Liver (tissue), 9 donors: ENCODE results near the gene APOC1. TPM values are rescaled to one million over a fixed set of nuclear protein-coding genes. Genes with fewer than 3 reads are reported as not detected.

ENCODE experiments used
- DNase-seq: peaks from one replicate; pipeline ENCODE4 v3.0.0-alpha.2; 2017; ENCODE audit warnings: low spot score
- H3K27ac ChIP-seq, 2 donors: one replicate each; pipeline ENCODE4 v1.7.0; 2013; ENCODE audit warnings: inconsistent platforms in 2 of 2, low read length in 2 of 2, control low read depth in 1 of 2, low read depth in 1 of 2, mild to moderate bottlenecking in 1 of 2
- H3K27me3 ChIP-seq, 4 donors: one replicate each; pipeline versions ENCODE4 v1.6.1 to v1.7.0; 2013; ENCODE audit warnings: low read length in 3 of 4, inconsistent platforms in 1 of 4, mild to moderate bottlenecking in 1 of 4, moderate library complexity in 1 of 4; ENCODE audit not compliant: control insufficient read depth in 4 of 4, insufficient read depth in 4 of 4
- H3K36me3 ChIP-seq, 4 donors: one replicate each; pipeline versions ENCODE4 v1.6.1 to v1.7.0; 2013; ENCODE audit warnings: low read length in 3 of 4, mild to moderate bottlenecking in 3 of 4, low read depth in 1 of 4, moderate library complexity in 1 of 4; ENCODE audit not compliant: control insufficient read depth in 4 of 4, insufficient read depth in 3 of 4
- H3K4me1 ChIP-seq, 4 donors: one replicate each; pipeline versions ENCODE4 v1.6.1 to v1.7.0; 2013; ENCODE audit warnings: low read length in 3 of 4, mild to moderate bottlenecking in 3 of 4, moderate library complexity in 1 of 4; ENCODE audit not compliant: control insufficient read depth in 4 of 4, insufficient read depth in 4 of 4
- H3K4me3 ChIP-seq, 3 donors: one replicate each; pipeline versions ENCODE4 v1.6.1 to v1.7.0; 2013; ENCODE audit warnings: low read length in 3 of 3, control low read depth in 1 of 3, low read depth in 1 of 3, mild to moderate bottlenecking in 1 of 3
- H3K9ac ChIP-seq, 2 donors: one replicate each; pipeline ENCODE4 v1.7.0; 2013; ENCODE audit warnings: low read length in 2 of 2, mild to moderate bottlenecking in 2 of 2, moderate library complexity in 2 of 2, control low read depth in 1 of 2, low read depth in 1 of 2
- H3K9me3 ChIP-seq, 4 donors: one replicate each; pipeline versions ENCODE4 v1.6.1 to v1.7.0; 2013; ENCODE audit warnings: low read length in 3 of 4; ENCODE audit not compliant: control insufficient read depth in 4 of 4
- EGR1 ChIP-seq, 2 donors: IDR thresholded peaks; 2 replicates each; pipeline ENCODE4 v1.6.1; 2016 to 2018; ENCODE audit warnings: antibody characterized with exemption in 2 of 2, low read depth in 2 of 2
- FOXA2 ChIP-seq: IDR thresholded peaks from 2 replicates; pipeline ENCODE4 v1.6.1; 2016; ENCODE audit warnings: antibody characterized with exemption
- GABPA ChIP-seq, 2 donors: IDR thresholded peaks in 1 of 2; conservative IDR thresholded peaks in 1 of 2; 2 replicates each; pipeline ENCODE4 v1.6.1; 2016; ENCODE audit warnings: antibody characterized with exemption in 2 of 2, mild to moderate bottlenecking in 1 of 2, moderate library complexity in 1 of 2
- HNF4A ChIP-seq, 2 donors: conservative IDR thresholded peaks; 2 replicates each; pipeline ENCODE4 v1.6.1; 2016; ENCODE audit warnings: antibody characterized with exemption in 2 of 2, mild to moderate bottlenecking in 2 of 2
- JUND ChIP-seq, 2 donors: IDR thresholded peaks; 2 replicates each; pipeline ENCODE4 v1.6.1; 2016; ENCODE audit warnings: antibody characterized with exemption in 2 of 2
- NR2F2 ChIP-seq: IDR thresholded peaks from 2 replicates; pipeline ENCODE4 v1.6.1; 2016; ENCODE audit warnings: antibody characterized with exemption
- SP1 ChIP-seq: IDR thresholded peaks from 2 replicates; pipeline ENCODE4 v1.6.1; 2018; ENCODE audit warnings: antibody characterized with exemption, mild to moderate bottlenecking
- TAF1 ChIP-seq: conservative IDR thresholded peaks from 2 replicates; pipeline ENCODE4 v1.6.1; 2016; ENCODE audit warnings: antibody characterized with exemption, mild to moderate bottlenecking
- WGBS: extraction: QIAGEN DNeasy Blood & Tissue Kit; methylation state at CpG from one replicate; pipeline ENCODE4 v1.1.7; 2013; 5-methylcytosine and 5-hydroxymethylcytosine counted together
- polyA plus RNA-seq, 2 donors: library from polyadenylated mRNA; stranded (reverse) in 1 of 2; unstranded in 1 of 2; fragments of 200-250 nt in 1 of 2; fragments of >200 nt in 1 of 2; fragmentation: Nextera tagmentation in 1 of 2; extraction: Ambion mirVana in 1 of 2; gene quantifications; one replicate each; pipeline versions ENCODE4 v1.2.1 to v1.2.3, GENCODE V29; 2013 to 2015
- total RNA-seq, 2 donors: library from RNA; depleted of rRNA; stranded (reverse); fragments of >200 nt; gene quantifications; one replicate each; pipeline ENCODE4 v1.2.3, GENCODE V29; 2014
- TF ChIP-seq, protein P1 (sequence below): fragments of 150-350 bp; IDR thresholded peaks from 2 replicates; pipeline ENCODE4 v1.5.1; 2017; ENCODE audit warnings: improper control_type of control experiment, low read depth, low read length; ENCODE audit not compliant: missing input control
- TF ChIP-seq, protein P2 (sequence below): IDR thresholded peaks from 2 replicates; pipeline ENCODE4 v1.6.1; 2016; ENCODE audit warnings: antibody characterized with exemption, mild to moderate bottlenecking
- TF ChIP-seq, protein P3 (sequence below): IDR thresholded peaks from 2 replicates; pipeline ENCODE4 v1.6.1; 2016; ENCODE audit warnings: antibody characterized with exemption
- donor health status: healthy.
- donor health status: healthy.
- donor health status: healthy.
- donor health status: healthy.
- donor health status: healthy.

The APOC1 gene
- total and polyA plus RNA-seq, 4 donors = 612 to 10,095 (median 2,966) TPM

DNA sequence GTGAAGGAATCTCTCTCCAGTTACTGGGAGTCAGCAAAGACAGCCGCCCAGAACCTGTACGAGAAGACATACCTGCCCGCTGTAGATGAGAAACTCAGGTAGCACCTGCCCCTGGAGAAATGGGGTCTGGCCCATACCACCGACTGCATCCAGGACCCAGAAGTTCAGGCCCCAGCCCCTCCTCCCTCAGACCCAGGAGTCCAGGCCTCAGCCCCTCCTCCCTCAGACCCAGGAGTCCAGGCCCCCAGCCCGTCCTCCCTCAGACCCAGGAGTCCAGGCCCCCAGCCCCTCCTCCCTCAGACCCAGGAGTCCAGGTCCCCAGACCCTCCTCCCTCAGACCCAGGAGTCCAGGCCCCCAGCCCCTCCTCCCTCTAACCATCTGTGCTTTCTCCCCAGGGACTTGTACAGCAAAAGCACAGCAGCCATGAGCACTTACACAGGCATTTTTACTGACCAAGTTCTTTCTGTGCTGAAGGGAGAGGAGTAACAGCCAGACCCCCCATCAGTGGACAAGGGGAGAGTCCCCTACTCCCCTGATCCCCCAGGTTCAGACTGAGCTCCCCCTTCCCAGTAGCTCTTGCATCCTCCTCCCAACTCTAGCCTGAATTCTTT lies 34.5 kb downstream of the APOC1 start:
- TF ChIP-seq TAF1 = no peak
- no peak for TF ChIP-seq HNF4A (conservative IDR thresholded peaks at IDR 0.05)
- TF ChIP-seq, protein P1, sequence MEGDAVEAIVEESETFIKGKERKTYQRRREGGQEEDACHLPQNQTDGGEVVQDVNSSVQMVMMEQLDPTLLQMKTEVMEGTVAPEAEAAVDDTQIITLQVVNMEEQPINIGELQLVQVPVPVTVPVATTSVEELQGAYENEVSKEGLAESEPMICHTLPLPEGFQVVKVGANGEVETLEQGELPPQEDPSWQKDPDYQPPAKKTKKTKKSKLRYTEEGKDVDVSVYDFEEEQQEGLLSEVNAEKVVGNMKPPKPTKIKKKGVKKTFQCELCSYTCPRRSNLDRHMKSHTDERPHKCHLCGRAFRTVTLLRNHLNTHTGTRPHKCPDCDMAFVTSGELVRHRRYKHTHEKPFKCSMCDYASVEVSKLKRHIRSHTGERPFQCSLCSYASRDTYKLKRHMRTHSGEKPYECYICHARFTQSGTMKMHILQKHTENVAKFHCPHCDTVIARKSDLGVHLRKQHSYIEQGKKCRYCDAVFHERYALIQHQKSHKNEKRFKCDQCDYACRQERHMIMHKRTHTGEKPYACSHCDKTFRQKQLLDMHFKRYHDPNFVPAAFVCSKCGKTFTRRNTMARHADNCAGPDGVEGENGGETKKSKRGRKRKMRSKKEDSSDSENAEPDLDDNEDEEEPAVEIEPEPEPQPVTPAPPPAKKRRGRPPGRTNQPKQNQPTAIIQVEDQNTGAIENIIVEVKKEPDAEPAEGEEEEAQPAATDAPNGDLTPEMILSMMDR = no peak
- TF ChIP-seq EGR1 (IDR thresholded peaks at IDR 0.05; ENCODE audit: low read depth in 2 of 2) = no peak
- TF ChIP-seq, protein P2, sequence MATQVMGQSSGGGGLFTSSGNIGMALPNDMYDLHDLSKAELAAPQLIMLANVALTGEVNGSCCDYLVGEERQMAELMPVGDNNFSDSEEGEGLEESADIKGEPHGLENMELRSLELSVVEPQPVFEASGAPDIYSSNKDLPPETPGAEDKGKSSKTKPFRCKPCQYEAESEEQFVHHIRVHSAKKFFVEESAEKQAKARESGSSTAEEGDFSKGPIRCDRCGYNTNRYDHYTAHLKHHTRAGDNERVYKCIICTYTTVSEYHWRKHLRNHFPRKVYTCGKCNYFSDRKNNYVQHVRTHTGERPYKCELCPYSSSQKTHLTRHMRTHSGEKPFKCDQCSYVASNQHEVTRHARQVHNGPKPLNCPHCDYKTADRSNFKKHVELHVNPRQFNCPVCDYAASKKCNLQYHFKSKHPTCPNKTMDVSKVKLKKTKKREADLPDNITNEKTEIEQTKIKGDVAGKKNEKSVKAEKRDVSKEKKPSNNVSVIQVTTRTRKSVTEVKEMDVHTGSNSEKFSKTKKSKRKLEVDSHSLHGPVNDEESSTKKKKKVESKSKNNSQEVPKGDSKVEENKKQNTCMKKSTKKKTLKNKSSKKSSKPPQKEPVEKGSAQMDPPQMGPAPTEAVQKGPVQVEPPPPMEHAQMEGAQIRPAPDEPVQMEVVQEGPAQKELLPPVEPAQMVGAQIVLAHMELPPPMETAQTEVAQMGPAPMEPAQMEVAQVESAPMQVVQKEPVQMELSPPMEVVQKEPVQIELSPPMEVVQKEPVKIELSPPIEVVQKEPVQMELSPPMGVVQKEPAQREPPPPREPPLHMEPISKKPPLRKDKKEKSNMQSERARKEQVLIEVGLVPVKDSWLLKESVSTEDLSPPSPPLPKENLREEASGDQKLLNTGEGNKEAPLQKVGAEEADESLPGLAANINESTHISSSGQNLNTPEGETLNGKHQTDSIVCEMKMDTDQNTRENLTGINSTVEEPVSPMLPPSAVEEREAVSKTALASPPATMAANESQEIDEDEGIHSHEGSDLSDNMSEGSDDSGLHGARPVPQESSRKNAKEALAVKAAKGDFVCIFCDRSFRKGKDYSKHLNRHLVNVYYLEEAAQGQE = no peak
- no peak for TF ChIP-seq NR2F2
- no peak for TF ChIP-seq FOXA2
- TF ChIP-seq SP1 = no peak
- TF ChIP-seq JUND (IDR thresholded peaks at IDR 0.05) = peak in 1 of 2 donors; percentile 43
- WGBS = 63% methylated on average over 5 of the region's 5 CpGs

DNA sequence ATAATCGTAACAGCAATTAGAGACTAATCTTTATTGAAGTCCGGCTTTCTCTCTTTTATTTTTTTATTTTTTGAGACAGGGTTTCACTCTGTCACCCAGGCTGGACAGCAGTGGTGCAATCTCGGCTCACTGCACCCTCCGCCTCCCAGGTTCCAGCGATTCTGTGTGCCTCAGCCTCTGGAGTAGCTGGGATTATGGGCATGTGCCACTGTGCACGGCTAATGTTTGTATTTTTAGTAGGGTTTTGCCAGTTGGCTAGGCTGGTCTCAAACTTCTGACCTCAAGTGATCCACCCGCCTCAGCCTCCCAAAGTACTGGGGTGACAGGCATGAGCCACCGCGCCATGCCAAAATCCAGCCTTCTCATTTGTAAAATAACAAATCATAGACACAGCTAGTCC lies 35.1 kb downstream of the APOC1 start:
- no peak for TF ChIP-seq GABPA (IDR thresholded peaks at IDR 0.05 in 1 of 2, conservative IDR thresholded peaks at IDR 0.05 in 1 of 2)
- TF ChIP-seq, protein P2 = peak; percentile 43
- TF ChIP-seq, protein P3, sequence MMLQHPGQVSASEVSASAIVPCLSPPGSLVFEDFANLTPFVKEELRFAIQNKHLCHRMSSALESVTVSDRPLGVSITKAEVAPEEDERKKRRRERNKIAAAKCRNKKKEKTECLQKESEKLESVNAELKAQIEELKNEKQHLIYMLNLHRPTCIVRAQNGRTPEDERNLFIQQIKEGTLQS = no peak
- Histone ChIP-seq H3K36me3 (no peaks in the 10 kb centered on the region), H3K9me3 (no peaks in the 10 kb centered on the region), H3K27me3 (no peaks in the 10 kb centered on the region), H3K9ac (no peak overlapping the region), H3K4me3 (no peak overlapping the region), H3K27ac (peak overlapping the region; percentile 40 to 55), H3K4me1 (peaks cover 0 to 63% (median 48%) of the 10 kb centered on the region in 4 donors)
- DNase-seq = no peak
- 43% methylated on average over 9 of the region's 9 CpGs for WGBS

More for the DNA sequence above, 34.5 kb downstream of the APOC1 start:
- DNase-seq = no peak
- H3K27me3 ChIP-seq = no peaks in the 10 kb centered on the region
- H3K4me1 ChIP-seq = peaks cover 0 to 63% (median 42%) of the 10 kb centered on the region in 4 donors
- H3K9ac ChIP-seq = no peak overlapping the region
- peak overlapping the region; percentile 40 to 55 for H3K27ac ChIP-seq
- H3K4me3 ChIP-seq = no peak overlapping the region
- no peaks in the 10 kb centered on the region for H3K9me3 ChIP-seq
- H3K36me3 ChIP-seq = no peaks in the 10 kb centered on the region
